Left ventricle myocardium inferior (tissue), 1 donor: Measurements from ENCODE around the gene SASH1. TPM values are rescaled to one million over a fixed set of nuclear protein-coding genes. Genes with fewer than 3 reads are reported as not detected.

ENCODE experiments used
- DNase-seq: peaks from one replicate; pipeline ENCODE4 v3.0.0-alpha.2; 2020
- H3K27ac ChIP-seq: fragments of 200-600 bp; replicated peaks from 2 replicates; pipeline ENCODE4 v1.8.0; 2021
- H3K27me3 ChIP-seq: fragments of 200-600 bp; 2 replicates; pipeline ENCODE4 v1.8.0; 2021; ENCODE audit warnings: low read depth
- H3K36me3 ChIP-seq: fragments of 200-600 bp; 2 replicates; pipeline ENCODE4 v1.8.0; 2021
- H3K4me1 ChIP-seq: fragments of 200-600 bp; 2 replicates; pipeline ENCODE4 v1.8.0; 2021
- H3K4me3 ChIP-seq: fragments of 200-600 bp; 2 replicates; pipeline ENCODE4 v1.8.0; 2021; ENCODE audit warnings: mild to moderate bottlenecking, moderate library complexity
- H3K9me3 ChIP-seq: fragments of 200-600 bp; replicated peaks from 2 replicates; pipeline ENCODE4 v1.8.0; 2021
- intact Hi-C: fragments of 100-400 bp; cut with micrococcal nuclease; formaldehyde crosslinking; loops from one replicate; pipeline ENCODE4 v1.11.0; 2022
- total RNA-seq: library from RNA; stranded (reverse); fragmentation: NEBNext Ultra II Directional; extraction: Animal tissue kit (Norgen Biotek cat#: 25700); gene quantifications from one replicate; pipeline ENCODE4 v1.2.1, GENCODE V29; 2021
- TF ChIP-seq, protein P1 (sequence below): fragments of 200-600 bp; IDR thresholded peaks from 2 replicates; pipeline ENCODE4 v1.8.0; 2021; ENCODE audit warnings: antibody characterized with exemption, mild to moderate bottlenecking, borderline replicate concordance
- donor health status: DM: no; HTN: yes; CAD: no; lungs with severe emphysema.

SASH1 gene
- total RNA-seq, 1 donor from 2014 or later, result 22.5 TPM

GRCh38 chr6:148435386-148435785 lies 92.7 kb downstream of the SASH1 start:
- Histone ChIP-seq H3K27me3 (no peaks in the 10 kb centered on the region), H3K4me3 (no peak overlapping the region), H3K36me3 (no peaks in the 10 kb centered on the region), H3K4me1 (peaks cover 53% of the 10 kb centered on the region), H3K27ac (no peak overlapping the region), H3K9me3 (no peaks in the 10 kb centered on the region)
- intact Hi-C loops, result no loop called here
- no peak for DNase-seq
- TF ChIP-seq, protein P1, sequence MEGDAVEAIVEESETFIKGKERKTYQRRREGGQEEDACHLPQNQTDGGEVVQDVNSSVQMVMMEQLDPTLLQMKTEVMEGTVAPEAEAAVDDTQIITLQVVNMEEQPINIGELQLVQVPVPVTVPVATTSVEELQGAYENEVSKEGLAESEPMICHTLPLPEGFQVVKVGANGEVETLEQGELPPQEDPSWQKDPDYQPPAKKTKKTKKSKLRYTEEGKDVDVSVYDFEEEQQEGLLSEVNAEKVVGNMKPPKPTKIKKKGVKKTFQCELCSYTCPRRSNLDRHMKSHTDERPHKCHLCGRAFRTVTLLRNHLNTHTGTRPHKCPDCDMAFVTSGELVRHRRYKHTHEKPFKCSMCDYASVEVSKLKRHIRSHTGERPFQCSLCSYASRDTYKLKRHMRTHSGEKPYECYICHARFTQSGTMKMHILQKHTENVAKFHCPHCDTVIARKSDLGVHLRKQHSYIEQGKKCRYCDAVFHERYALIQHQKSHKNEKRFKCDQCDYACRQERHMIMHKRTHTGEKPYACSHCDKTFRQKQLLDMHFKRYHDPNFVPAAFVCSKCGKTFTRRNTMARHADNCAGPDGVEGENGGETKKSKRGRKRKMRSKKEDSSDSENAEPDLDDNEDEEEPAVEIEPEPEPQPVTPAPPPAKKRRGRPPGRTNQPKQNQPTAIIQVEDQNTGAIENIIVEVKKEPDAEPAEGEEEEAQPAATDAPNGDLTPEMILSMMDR, result no peak

DNA sequence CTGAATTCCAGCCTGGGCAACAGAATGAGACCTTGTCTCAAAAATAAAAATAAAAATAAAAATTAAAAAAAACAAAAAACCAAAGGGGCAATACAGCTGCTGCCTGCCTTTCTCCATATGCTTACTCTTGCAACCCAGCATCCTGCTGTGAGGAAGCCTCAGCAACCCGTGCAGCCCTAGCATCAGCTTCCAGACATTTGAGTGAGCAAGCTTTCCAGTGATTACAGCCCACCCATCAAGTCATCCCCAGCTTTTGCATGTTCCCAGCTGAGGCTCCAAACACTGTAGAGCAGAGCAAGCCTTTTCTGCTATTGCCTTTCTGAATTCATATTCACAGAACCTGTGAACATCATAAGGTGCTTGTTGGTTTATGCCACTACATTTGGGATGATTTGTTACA lies 93.8 kb downstream of the SASH1 start:
- TF ChIP-seq, protein P1, result no peak
- Histone ChIP-seq H3K9me3 (no peaks in the 10 kb centered on the region), H3K4me3 (no peak overlapping the region), H3K36me3 (no peaks in the 10 kb centered on the region), H3K4me1 (peaks cover 52% of the 10 kb centered on the region), H3K27ac (no peak overlapping the region), H3K27me3 (no peaks in the 10 kb centered on the region)
- intact Hi-C loops, result no loop called here
- no peak for DNase-seq

GRCh38 chr6:148438632-148439031 lies 96.0 kb downstream of the SASH1 start:
- H3K36me3 ChIP-seq, result no peaks in the 10 kb centered on the region
- TF ChIP-seq, protein P1, result no peak
- no peaks in the 10 kb centered on the region for H3K27me3 ChIP-seq
- peaks cover 45% of the 10 kb centered on the region for H3K4me1 ChIP-seq
- H3K27ac ChIP-seq, result no peak overlapping the region
- no peak overlapping the region for H3K4me3 ChIP-seq
- no peaks in the 10 kb centered on the region for H3K9me3 ChIP-seq
- no peak for DNase-seq
- intact Hi-C loops, result no loop called here

- Histone ChIP-seq H3K9me3 (no peaks in the 10 kb centered on the region), H3K4me1 (peaks cover 44% of the 10 kb centered on the region), H3K27ac (no peak overlapping the region), H3K27me3 (no peaks in the 10 kb centered on the region), H3K4me3 (no peak overlapping the region), H3K36me3 (no peaks in the 10 kb centered on the region)
- TF ChIP-seq, protein P1, result no peak
- intact Hi-C loops, result no loop called here
- DNase-seq, result no peak
Measured at GRCh38 chr6:148440016-148440415, 97.4 kb downstream of the SASH1 start.

- Histone ChIP-seq H3K4me1 (peaks cover 37% of the 10 kb centered on the region), H3K27ac (peak overlapping the region; percentile 68), H3K27me3 (no peaks in the 10 kb centered on the region), H3K9me3 (no peaks in the 10 kb centered on the region), H3K4me3 (no peak overlapping the region), H3K36me3 (no peaks in the 10 kb centered on the region)
- TF ChIP-seq, protein P1, result no peak
- peak; percentile 68 for DNase-seq
- intact Hi-C loops, result no loop called here
Measured at GRCh38 chr6:148440877-148441453, 98.3 kb downstream of the SASH1 start.

- H3K36me3 ChIP-seq, result no peaks in the 10 kb centered on the region
- H3K4me3 ChIP-seq, result no peak overlapping the region
- peak overlapping the region; percentile 68 for H3K27ac ChIP-seq
- no peak for DNase-seq
- H3K9me3 ChIP-seq, result no peaks in the 10 kb centered on the region
- H3K4me1 ChIP-seq, result peaks cover 37% of the 10 kb centered on the region
- no peaks in the 10 kb centered on the region for H3K27me3 ChIP-seq
- intact Hi-C loops, result no loop called here
- TF ChIP-seq, protein P1, result no peak
Measured at GRCh38 chr6:148441454-148441911, 98.8 kb downstream of the SASH1 start.
